ENCODE results near the gene HOXA2. TPM values are rescaled to one million over a fixed set of nuclear protein-coding genes. Genes with fewer than 3 reads are reported as not detected.

HOXA2 gene
- total and polyA plus RNA-seq, 2 of the 8 experiments (the other 6 are each of a cell fraction or from before 2014, with no cell fraction given) = not detected

DNA sequence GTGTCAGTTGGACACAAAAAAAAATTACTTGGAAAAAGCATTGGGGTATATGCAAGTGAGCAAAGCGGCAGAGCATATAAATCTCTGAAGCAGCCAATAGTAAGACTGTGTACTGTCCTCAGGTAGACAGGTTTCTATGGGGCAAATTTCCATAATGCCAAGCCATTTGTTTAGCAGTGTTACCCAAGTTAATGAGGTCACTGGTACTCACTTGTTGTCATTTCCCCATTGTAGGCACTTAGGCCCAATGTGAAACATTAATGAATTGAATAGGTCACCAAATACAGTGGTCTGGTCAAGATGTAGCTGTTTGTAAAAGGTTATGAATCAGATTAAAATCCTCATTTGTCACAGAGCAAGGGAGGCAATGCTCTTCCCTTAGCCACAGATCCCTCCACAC lies 34.2 kb downstream of the HOXA2 start:
- ChIA-PET POLR2A (ENCODE audit: partially characterized antibody) (interaction anchor here (0.5 to 1.1 kb wide), 2 partner anchors 15 to 28 kb away, joined by 3 to 4 read pairs; no protein-coding TSS in a partner anchor), CTCF (ENCODE audit: partially characterized antibody) (interaction anchor here (0.8 to 1.9 kb wide), 2 partner anchors 19 to 84 kb away, joined by 3 read pairs; no protein-coding TSS in a partner anchor)
- FAIRE-seq = no peak

More for the DNA sequence above, 34.2 kb downstream of the HOXA2 start:
- TF ChIP-seq EP300 (IDR thresholded peaks at IDR 0.05; ENCODE audit: borderline replicate concordance in 1 of 2, low read depth in 2 of 2, low read length in 2 of 2) (no peak), TCF12 (IDR thresholded peaks at IDR 0.05; ENCODE audit: low read depth, low read length) (no peak), POLR2AphosphoS5 (IDR thresholded peaks at IDR 0.05; ENCODE audit: low read depth, low read length) (no peak), PHF8 (conservative IDR thresholded peaks at IDR 0.05; ENCODE audit: low read depth, low read length) (no peak), POLR2A (IDR thresholded peaks at IDR 0.05; ENCODE audit: control extremely low read depth in 1 of 2, low read depth in 2 of 2, low read length in 2 of 2) (no peak), KDM4A (IDR thresholded peaks at IDR 0.05; ENCODE audit: low read depth, low read length, severe bottlenecking) (no peak), E2F6 (IDR thresholded peaks at IDR 0.05) (no peak), NANOG (IDR thresholded peaks at IDR 0.05; ENCODE audit: insufficient read depth, low read depth, low read length, poor library complexity, severe bottlenecking) (no peak), BRCA1 (IDR thresholded peaks at IDR 0.05; ENCODE audit: low read depth, low read length) (no peak)
- no peaks in the 10 kb centered on the region for H3K36me3 ChIP-seq (ENCODE audit: control insufficient read depth in 2 of 4, insufficient read depth in 4 of 4, low read length in 3 of 4)
- H3K4me1 ChIP-seq (replicated peaks in 1 of 4; ENCODE audit: control insufficient read depth in 3 of 4, insufficient read depth in 4 of 4, low read length in 3 of 4) = no peaks in the 10 kb centered on the region
- DNase-seq (ENCODE audit: low read depth in 1 of 2, low spot score in 2 of 2) = no peak
- H3K9me3 ChIP-seq (ENCODE audit: insufficient read depth in 2 of 2, low read depth in 1 of 2, low read length in 1 of 2) = no peaks in the 10 kb centered on the region
- H3K4me2 ChIP-seq (ENCODE audit: insufficient read depth in 1 of 2, low read depth in 2 of 2, low read length in 2 of 2) = no peak overlapping the region
- no peak overlapping the region for H2BK20ac ChIP-seq (ENCODE audit: low read length)
- H3K56ac ChIP-seq (replicated peaks; ENCODE audit: insufficient read length, low read depth, low read length) = no peak overlapping the region
- H3K79me2 ChIP-seq (ENCODE audit: control insufficient read depth in 1 of 2, insufficient read depth in 2 of 2, low read length in 2 of 2) = no peaks in the 10 kb centered on the region
- WGBS, 2 experiments (ENCODE audit: extremely low coverage in 1 of 2, insufficient coverage in 1 of 2, insufficient read length in 1 of 2, insufficient replicate concordance in 2 of 2, low coverage in 1 of 2, low lambda C conversion rate in 2 of 2, missing lambda C conversion rate in 1 of 2) = 96% methylated on average over 1 of the region's 1 CpG; no CpG with 5 or more reads in 1 of the 2 experiments
- H3K14ac ChIP-seq (ENCODE audit: insufficient read length) = no peak overlapping the region
- no peak overlapping the region for H2BK5ac ChIP-seq (ENCODE audit: low read depth, low read length)
- H3K27me3 ChIP-seq (replicated peaks in 1 of 4; ENCODE audit: control insufficient read depth in 3 of 4, extremely low read depth in 1 of 4, insufficient read depth in 3 of 4, low read length in 3 of 4) = no peaks in the 10 kb centered on the region
- H2BK12ac ChIP-seq (ENCODE audit: low read depth, low read length) = no peak overlapping the region
- H2AFZ ChIP-seq (ENCODE audit: low read length) = no peak overlapping the region
- H4K5ac ChIP-seq (ENCODE audit: insufficient read length, low read depth, low read length) = no peak overlapping the region
- H3K4me3 ChIP-seq (ENCODE audit: extremely low read depth in 1 of 4, insufficient read depth in 2 of 4, low read depth in 3 of 4, low read length in 4 of 4) = no peak overlapping the region
- no peak overlapping the region for H2BK120ac ChIP-seq (replicated peaks; ENCODE audit: low read depth, low read length)
- no peak overlapping the region for H2BK15ac ChIP-seq (ENCODE audit: low read length)
- no peak overlapping the region for H3K4ac ChIP-seq (replicated peaks; ENCODE audit: insufficient read length, low read depth, low read length)
- no peak overlapping the region for H4K8ac ChIP-seq (ENCODE audit: extremely low read depth, insufficient read depth, low read length)
- no peak overlapping the region for H2AK5ac ChIP-seq (ENCODE audit: low read depth, low read length)
- H3K79me1 ChIP-seq (ENCODE audit: low read depth, low read length) = no peaks in the 10 kb centered on the region
- H3K9ac ChIP-seq (replicated peaks in 1 of 4; ENCODE audit: extremely low read depth in 1 of 4, low read depth in 3 of 4, low read length in 3 of 4) = no peak overlapping the region
- H3K23me2 ChIP-seq (ENCODE audit: low read depth, low read length) = no peaks in the 10 kb centered on the region
- no peak overlapping the region for H3K23ac ChIP-seq (ENCODE audit: insufficient read length)
- no peak overlapping the region for H3K27ac ChIP-seq (ENCODE audit: low read depth, low read length)
- H3K18ac ChIP-seq (ENCODE audit: extremely low read depth, low read length) = no peak overlapping the region
- H4K20me1 ChIP-seq (replicated peaks in 1 of 2; ENCODE audit: control insufficient read depth in 1 of 2, insufficient read depth in 2 of 2, low read length in 2 of 2) = no peaks in the 10 kb centered on the region
- H4K91ac ChIP-seq (replicated peaks; ENCODE audit: insufficient read length, low read length) = no peak overlapping the region
